ENCODE measurements around the gene TMEM132C.
"Not testable (repeated sequence)": the region's sequence is repeated elsewhere in the genome, so short reads cannot be mapped to it uniquely, and the experiment has no call there.

- not testable (repeated sequence) for TF ChIP-seq CTCF (IDR thresholded peaks at IDR 0.05; ENCODE audit: poor library complexity); EZH2 (IDR thresholded peaks at IDR 0.05; ENCODE audit: borderline replicate concordance)
These were observed 230.4 kb downstream of the TMEM132C start for GRCh38 chr12:128497376-128497775.
